ENCODE measurements around the gene HRAS. TPM values are rescaled to one million over a fixed set of nuclear protein-coding genes. Genes with fewer than 3 reads are reported as not detected.
A peak's percentile ranks its signal among the peaks of the same experiment; 100 is the strongest.

Gene HRAS
- total RNA-seq, 1 experiment from 2014 or later: 128 TPM

DNA sequence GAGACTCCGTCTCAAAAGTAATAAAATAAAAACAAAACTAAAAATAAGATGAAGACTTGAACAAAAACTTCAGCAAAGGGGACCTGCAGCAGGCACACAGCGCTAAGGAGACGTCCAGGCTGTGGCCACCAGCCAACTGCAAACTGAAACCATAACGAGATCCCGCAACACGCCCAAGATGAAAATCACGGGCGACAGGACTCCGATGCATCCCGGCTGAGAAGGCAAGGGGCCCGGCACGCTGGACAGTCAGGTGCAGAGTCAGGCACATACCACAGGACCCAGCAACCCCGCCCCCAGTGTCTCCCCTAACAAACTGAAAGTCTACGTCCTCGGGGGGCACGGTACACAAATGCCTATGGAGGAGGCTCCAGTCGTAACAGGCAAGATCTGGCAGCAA, 9.2 kb downstream of the HRAS start:
- H3K4me3 ChIP-seq (ENCODE audit: low read length): peak overlapping the region; percentile 43; the same call in 1 of the 2 replicates
- no peaks in the 10 kb centered on the region for H4K20me1 ChIP-seq (ENCODE audit: low read length)
- no peaks in the 10 kb centered on the region for H3K4me1 ChIP-seq (ENCODE audit: insufficient read depth, low read length)
- no peak overlapping the region for H3K9ac ChIP-seq (ENCODE audit: low read length)
- no TSS peak for BruUV-seq (replicated peaks)
- H3K36me3 ChIP-seq (ENCODE audit: low read depth, low read length): no peaks in the 10 kb centered on the region
- DNase-seq (no peak), ATAC-seq (peak; percentile 35; the same call in 1 of the 2 replicates)
- ChIA-PET CTCF (no interaction called here), POLR2A (ENCODE audit: unreplicated experiment) (no interaction called here)
- no peaks in the 10 kb centered on the region for H3K9me2 ChIP-seq (replicated peaks; ENCODE audit: low read length)
- intact Hi-C loops (cut with micrococcal nuclease): no loop called here
- no peaks in the 10 kb centered on the region for H3K27me3 ChIP-seq (ENCODE audit: low read length)
- no peak for TF ChIP-seq EZH2 (IDR thresholded peaks at IDR 0.05; ENCODE audit: low read length, unreplicated experiment)
- TF ChIP-seq, protein P1, sequence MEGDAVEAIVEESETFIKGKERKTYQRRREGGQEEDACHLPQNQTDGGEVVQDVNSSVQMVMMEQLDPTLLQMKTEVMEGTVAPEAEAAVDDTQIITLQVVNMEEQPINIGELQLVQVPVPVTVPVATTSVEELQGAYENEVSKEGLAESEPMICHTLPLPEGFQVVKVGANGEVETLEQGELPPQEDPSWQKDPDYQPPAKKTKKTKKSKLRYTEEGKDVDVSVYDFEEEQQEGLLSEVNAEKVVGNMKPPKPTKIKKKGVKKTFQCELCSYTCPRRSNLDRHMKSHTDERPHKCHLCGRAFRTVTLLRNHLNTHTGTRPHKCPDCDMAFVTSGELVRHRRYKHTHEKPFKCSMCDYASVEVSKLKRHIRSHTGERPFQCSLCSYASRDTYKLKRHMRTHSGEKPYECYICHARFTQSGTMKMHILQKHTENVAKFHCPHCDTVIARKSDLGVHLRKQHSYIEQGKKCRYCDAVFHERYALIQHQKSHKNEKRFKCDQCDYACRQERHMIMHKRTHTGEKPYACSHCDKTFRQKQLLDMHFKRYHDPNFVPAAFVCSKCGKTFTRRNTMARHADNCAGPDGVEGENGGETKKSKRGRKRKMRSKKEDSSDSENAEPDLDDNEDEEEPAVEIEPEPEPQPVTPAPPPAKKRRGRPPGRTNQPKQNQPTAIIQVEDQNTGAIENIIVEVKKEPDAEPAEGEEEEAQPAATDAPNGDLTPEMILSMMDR (conservative IDR thresholded peaks at IDR 0.05; ENCODE audit: low read depth, low read length): no peak
- no peak for TF ChIP-seq EZH2phosphoT487 (IDR thresholded peaks at IDR 0.05; ENCODE audit: borderline replicate concordance, low read length)
- H3F3A ChIP-seq (ENCODE audit: low read length, unreplicated experiment): no peaks in the 10 kb centered on the region
- no peak overlapping the region for H3K27ac ChIP-seq (ENCODE audit: low read length)
- no peak overlapping the region for H2AFZ ChIP-seq (ENCODE audit: low read length)
- H3K4me2 ChIP-seq (ENCODE audit: low read length): peak overlapping the region; percentile 40
- H3K79me2 ChIP-seq (ENCODE audit: low read length): no peaks in the 10 kb centered on the region
- H3K9me3 ChIP-seq (ENCODE audit: low read length): no peaks in the 10 kb centered on the region

DNA sequence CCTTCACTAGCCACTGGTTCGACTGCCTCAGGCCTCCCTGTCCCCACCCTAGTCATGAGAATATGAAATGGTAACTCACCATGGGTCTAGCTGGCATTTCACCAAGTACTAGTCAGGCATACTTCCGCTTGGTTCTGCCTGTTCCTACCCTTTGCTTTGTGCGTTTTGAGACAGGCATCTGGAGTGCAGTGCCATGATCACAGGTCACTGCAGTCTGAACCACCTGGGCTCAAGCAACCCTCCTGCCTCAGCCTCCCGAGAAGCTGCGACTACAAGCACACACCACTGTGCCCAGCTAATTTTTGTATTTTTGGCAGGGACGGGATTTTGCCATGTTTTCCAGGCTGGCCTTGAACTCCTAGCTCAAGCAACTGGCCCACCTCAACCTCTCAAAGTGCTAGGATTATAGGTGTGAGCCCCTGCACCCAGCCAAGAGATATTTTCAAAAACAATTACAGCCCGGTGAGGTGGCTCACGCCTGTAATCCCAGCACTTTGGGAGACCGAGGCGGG, 14.1 kb downstream of the HRAS start:
- no TSS peak for BruUV-seq (replicated peaks)

More for the DNA sequence above, 14.1 kb downstream of the HRAS start:
- DNase-seq (no peak), ATAC-seq (no peak)
- no peaks in the 10 kb centered on the region for H3K4me1 ChIP-seq (ENCODE audit: insufficient read depth, low read length)
- no peaks in the 10 kb centered on the region for H3K27me3 ChIP-seq (ENCODE audit: low read length)
- H3K9ac ChIP-seq (ENCODE audit: low read length): no peak overlapping the region
- H3K4me3 ChIP-seq (ENCODE audit: low read length): no peak overlapping the region
- H3K27ac ChIP-seq (ENCODE audit: low read length): no peak overlapping the region
- ChIA-PET POLR2A (ENCODE audit: unreplicated experiment) (interaction anchor here (0.6 kb wide), 1 partner anchor 15 kb away, joined by 3 read pairs; no protein-coding TSS in a partner anchor), CTCF (no interaction called here)
- no peak for TF ChIP-seq EZH2phosphoT487 (IDR thresholded peaks at IDR 0.05; ENCODE audit: borderline replicate concordance, low read length)
- no peak for TF ChIP-seq EZH2 (IDR thresholded peaks at IDR 0.05; ENCODE audit: low read length, unreplicated experiment)
- TF ChIP-seq, protein P1 (conservative IDR thresholded peaks at IDR 0.05; ENCODE audit: low read depth, low read length): no peak
- H2AFZ ChIP-seq (ENCODE audit: low read length): no peak overlapping the region
- no peaks in the 10 kb centered on the region for H4K20me1 ChIP-seq (ENCODE audit: low read length)
- intact Hi-C loops (cut with micrococcal nuclease): no loop called here
- H3K36me3 ChIP-seq (ENCODE audit: low read depth, low read length): 0 out of 2 replicates have a peak, but pooled peaks cover 2% of the 10 kb centered on the region
- H3K9me3 ChIP-seq (ENCODE audit: low read length): no peaks in the 10 kb centered on the region
- H3K79me2 ChIP-seq (ENCODE audit: low read length): no peaks in the 10 kb centered on the region
- no peaks in the 10 kb centered on the region for H3K9me2 ChIP-seq (replicated peaks; ENCODE audit: low read length)
- H3K4me2 ChIP-seq (ENCODE audit: low read length): no peak overlapping the region
- no peaks in the 10 kb centered on the region for H3F3A ChIP-seq (ENCODE audit: low read length, unreplicated experiment)
